ENCODE data around the gene MAGEA11. TPM values are rescaled to one million over a fixed set of nuclear protein-coding genes. Genes with fewer than 3 reads are reported as not detected.

The MAGEA11 gene
- total and polyA plus RNA-seq, 11 donors, result not detected

GRCh38 chrX:149762696-149763614 lies 51.1 kb downstream of the MAGEA11 start:
- DNase-seq (no peak), ATAC-seq (no peak)
- Histone ChIP-seq H3K9me3 (no peaks in the 10 kb centered on the region), H3K27me3 (no peaks in the 10 kb centered on the region), H3K4me1 (no peaks in the 10 kb centered on the region), H3K36me3 (no peaks in the 10 kb centered on the region), H3K27ac (no peak overlapping the region), H3K4me3 (no peak overlapping the region)
- intact Hi-C loops (cut with DNase I), result no loop called here
- TF ChIP-seq CTCF (IDR thresholded peaks at IDR 0.05) (no peak), POLR2A (IDR thresholded peaks at IDR 0.05) (no peak)
- 63 to 74% (median 73%) methylated on average over 8 to 10 of the region's 11 CpGs for WGBS, 4 donors

Other genes starting within 250 kb of the MAGEA11 start
- gene IDS, start 206.8 kb upstream of the MAGEA11 start, total RNA-seq, result 10 to 100 TPM; 57.4 to 83.9 (median 72.6) TPM
- gene IDS, start 206.8 kb upstream of the MAGEA11 start, polyA plus RNA-seq, result 10 to 100 TPM; 20.7 to 58.9 TPM
- gene EOLA1, start 171.0 kb upstream of the MAGEA11 start, total RNA-seq, result 10 to 100 TPM; 15.8 to 35.9 (median 25.3) TPM
- gene EOLA1, start 171.0 kb upstream of the MAGEA11 start, polyA plus RNA-seq, result 10 to 100 TPM; 24.6 to 45.6 TPM
- gene HSFX3, start 162.1 kb upstream of the MAGEA11 start, total RNA-seq, result under 1 TPM in 2 of 9 donors, not detected in 7; 0.32 to 0.49 TPM
- under 1 TPM in 1 of 2 donors, not detected in 1; 0.23 TPM for gene HSFX3, start 162.1 kb upstream of the MAGEA11 start, polyA plus RNA-seq
- not detected for gene MAGEA9B, start 124.6 kb upstream of the MAGEA11 start, total RNA-seq
- gene MAGEA9B, start 124.6 kb upstream of the MAGEA11 start, polyA plus RNA-seq, result not detected
- 1 to 10 TPM in 3 of 9 donors, under 1 TPM in 3, not detected in 3; 0.23 to 1.2 (median 0.80) TPM for gene HSFX2, start 116.7 kb upstream of the MAGEA11 start, total RNA-seq
- 1 to 10 TPM in 1 of 2 donors, under 1 TPM in 1; 0.57 to 1.3 TPM for gene HSFX2, start 116.7 kb upstream of the MAGEA11 start, polyA plus RNA-seq
- 10 to 100 TPM; 25.9 to 39.2 (median 33.9) TPM for gene TMEM185A, start 80.3 kb upstream of the MAGEA11 start, total RNA-seq
- 10 to 100 TPM; 17.6 to 18.1 TPM for gene TMEM185A, start 80.3 kb upstream of the MAGEA11 start, polyA plus RNA-seq
- gene HSFX1, start 62.0 kb downstream of the MAGEA11 start, total RNA-seq, result 1 to 10 TPM in 8 of 9 donors, under 1 TPM in 1; 0.94 to 3.3 (median 2.3) TPM
- 1 to 10 TPM in 1 of 2 donors, under 1 TPM in 1; 0.73 to 1.6 TPM for gene HSFX1, start 62.0 kb downstream of the MAGEA11 start, polyA plus RNA-seq
- gene MAGEA9, start 69.9 kb downstream of the MAGEA11 start, total RNA-seq, result not detected
- not detected for gene MAGEA9, start 69.9 kb downstream of the MAGEA11 start, polyA plus RNA-seq
- not detected for gene MAGEA8, start 169.1 kb downstream of the MAGEA11 start, total RNA-seq
- gene MAGEA8, start 169.1 kb downstream of the MAGEA11 start, polyA plus RNA-seq, result not detected
- gene HSFX4, start 217.5 kb downstream of the MAGEA11 start, total RNA-seq, result under 1 TPM in 2 of 9 donors, not detected in 7; 0.37 to 0.40 TPM
- gene HSFX4, start 217.5 kb downstream of the MAGEA11 start, polyA plus RNA-seq, result under 1 TPM in 1 of 2 donors, not detected in 1; 0.07 TPM
- 10 to 100 TPM; 16.9 to 30.4 (median 22.3) TPM for gene EOLA2, start 226.4 kb downstream of the MAGEA11 start, total RNA-seq
- gene EOLA2, start 226.4 kb downstream of the MAGEA11 start, polyA plus RNA-seq, result 10 to 100 TPM; 14.7 to 44.3 TPM